ENCODE results near the gene ARIH1. TPM values are rescaled to one million over a fixed set of nuclear protein-coding genes. Genes with fewer than 3 reads are reported as not detected.

ARIH1 gene
- total and polyA plus RNA-seq, 2 donors (not counting 1 experiment from before 2014, with no cell fraction given) = 27.9 to 199 TPM

DNA sequence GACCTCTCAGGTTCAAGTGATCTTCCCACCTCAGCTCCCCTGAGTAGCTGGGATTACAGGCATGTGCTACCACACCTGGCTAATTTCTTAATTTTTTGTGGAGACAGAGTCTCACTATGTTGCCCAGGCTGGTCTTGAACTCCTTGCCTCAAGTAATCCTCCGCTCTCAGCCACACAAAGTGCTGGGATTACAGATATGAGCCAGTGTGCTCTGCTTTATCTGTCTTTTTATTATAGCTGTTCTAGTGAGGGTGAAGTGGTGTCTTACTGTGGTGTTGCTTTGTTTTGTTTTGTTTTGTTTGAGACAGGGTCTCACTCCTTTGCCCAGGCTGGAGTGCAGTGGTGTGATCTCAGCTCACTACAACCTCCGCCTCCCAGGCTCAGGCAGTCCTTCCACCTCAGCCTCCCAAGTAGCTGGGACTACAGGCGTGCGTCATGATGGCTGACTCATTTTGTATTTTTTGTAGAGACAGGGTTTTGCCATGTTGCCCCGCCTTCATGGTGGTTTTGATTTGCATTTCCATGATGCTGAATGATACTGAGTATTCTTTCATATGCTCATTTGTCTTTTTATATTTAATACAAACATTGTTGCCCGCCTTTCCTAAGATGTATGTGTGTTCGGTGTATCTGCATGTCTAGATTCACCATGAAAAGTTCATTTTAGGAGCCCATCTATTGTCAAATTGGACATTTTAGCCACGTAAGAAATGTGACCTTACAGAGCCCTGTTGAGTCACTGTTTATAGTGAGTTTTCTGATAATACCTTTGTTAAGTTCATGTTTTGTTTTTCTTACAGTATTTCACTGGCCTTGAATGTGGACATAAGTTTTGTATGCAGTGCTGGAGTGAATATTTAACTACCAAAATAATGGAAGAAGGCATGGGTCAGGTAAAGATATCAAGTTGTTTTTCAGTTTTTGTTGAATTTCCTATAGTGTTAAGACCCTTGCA lies 80.6 kb downstream of the ARIH1 start:
- Histone ChIP-seq H3K4me2 (replicated peaks; ENCODE audit: low read depth, low read length, poor library complexity, severe bottlenecking) (no peak overlapping the region), H3K4me3 (ENCODE audit: control extremely low read depth in 1 of 5, extremely low read depth in 1 of 5, insufficient read depth in 1 of 5, low read depth in 2 of 5, low read length in 4 of 5) (no peak overlapping the region), H3K79me2 (ENCODE audit: control insufficient read depth, insufficient read depth, low read length) (peaks cover 18% of the 10 kb centered on the region), H3K36me3 (replicated peaks in 1 of 2; ENCODE audit: control extremely low read depth in 1 of 2, control insufficient read depth in 1 of 2, extremely low read depth in 1 of 2, insufficient read depth in 2 of 2, low read length in 1 of 2) (peaks cover 5 to 16% of the 10 kb centered on the region in 2 experiments), H3K9ac (ENCODE audit: low read length) (no peak overlapping the region), H3K4me1 (ENCODE audit: control insufficient read depth in 2 of 2, insufficient read depth in 2 of 2, low read length in 2 of 2) (no peaks in the 10 kb centered on the region), H3K27me3 (replicated peaks in 1 of 4; ENCODE audit: control extremely low read depth in 1 of 4, control insufficient read depth in 3 of 4, insufficient read depth in 4 of 4, low read length in 3 of 4) (no peaks in the 10 kb centered on the region), H2AFZ (ENCODE audit: insufficient read depth, low read depth, low read length, poor library complexity, severe bottlenecking) (no peak overlapping the region), H3K27ac (ENCODE audit: low read length in 2 of 2) (no peak overlapping the region), H3K9me3 (ENCODE audit: control extremely low read depth in 1 of 3, control insufficient read depth in 2 of 3, insufficient read depth in 1 of 3, low read length in 2 of 3) (no peaks in the 10 kb centered on the region), H4K20me1 (ENCODE audit: control insufficient read depth, insufficient read depth, low read length, poor library complexity, severe bottlenecking) (peaks cover 14% of the 10 kb centered on the region)
- DNase-seq = no peak
- no peak overlapping the region for H3K27ac Mint-ChIP-seq
- H3K4me1 Mint-ChIP-seq = peaks cover 5% of the 10 kb centered on the region
- WGBS (ENCODE audit: insufficient coverage) = 100% methylated on average over 1 of the region's 8 CpGs
- intact Hi-C loops (cut with micrococcal nuclease) = no loop called here
- no peaks in the 10 kb centered on the region for H3K9me3 Mint-ChIP-seq (ENCODE audit: insufficient read depth)
- no peaks in the 10 kb centered on the region for H3K27me3 Mint-ChIP-seq
- ATAC-seq (ENCODE audit: low read depth) = no peak
- no peak overlapping the region for H3K4me3 Mint-ChIP-seq
- TF ChIP-seq EZH2 (IDR thresholded peaks at IDR 0.05; ENCODE audit: borderline replicate concordance, insufficient read depth, low read depth, low read length, poor library complexity, severe bottlenecking) = no peak
- TF ChIP-seq, protein P1, sequence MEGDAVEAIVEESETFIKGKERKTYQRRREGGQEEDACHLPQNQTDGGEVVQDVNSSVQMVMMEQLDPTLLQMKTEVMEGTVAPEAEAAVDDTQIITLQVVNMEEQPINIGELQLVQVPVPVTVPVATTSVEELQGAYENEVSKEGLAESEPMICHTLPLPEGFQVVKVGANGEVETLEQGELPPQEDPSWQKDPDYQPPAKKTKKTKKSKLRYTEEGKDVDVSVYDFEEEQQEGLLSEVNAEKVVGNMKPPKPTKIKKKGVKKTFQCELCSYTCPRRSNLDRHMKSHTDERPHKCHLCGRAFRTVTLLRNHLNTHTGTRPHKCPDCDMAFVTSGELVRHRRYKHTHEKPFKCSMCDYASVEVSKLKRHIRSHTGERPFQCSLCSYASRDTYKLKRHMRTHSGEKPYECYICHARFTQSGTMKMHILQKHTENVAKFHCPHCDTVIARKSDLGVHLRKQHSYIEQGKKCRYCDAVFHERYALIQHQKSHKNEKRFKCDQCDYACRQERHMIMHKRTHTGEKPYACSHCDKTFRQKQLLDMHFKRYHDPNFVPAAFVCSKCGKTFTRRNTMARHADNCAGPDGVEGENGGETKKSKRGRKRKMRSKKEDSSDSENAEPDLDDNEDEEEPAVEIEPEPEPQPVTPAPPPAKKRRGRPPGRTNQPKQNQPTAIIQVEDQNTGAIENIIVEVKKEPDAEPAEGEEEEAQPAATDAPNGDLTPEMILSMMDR (IDR thresholded peaks at IDR 0.05) = no peak
- CTCF ChIA-PET = no interaction called here
- POLR2A ChIA-PET = no interaction called here

GRCh38 chr15:72559781-72560180 lies 85.7 kb downstream of the ARIH1 start:
- no peak overlapping the region for H2AFZ ChIP-seq (ENCODE audit: insufficient read depth, low read depth, low read length, poor library complexity, severe bottlenecking)
- Mint-ChIP-seq H3K27ac (no peak overlapping the region), H3K27me3 (no peaks in the 10 kb centered on the region), H3K4me3 (no peak overlapping the region), H3K9me3 (ENCODE audit: insufficient read depth) (no peaks in the 10 kb centered on the region), H3K4me1 (peaks cover 4% of the 10 kb centered on the region)
- H3K27ac ChIP-seq (ENCODE audit: low read length in 2 of 2) = no peak overlapping the region
- POLR2A ChIA-PET = no interaction called here
- intact Hi-C loops (cut with micrococcal nuclease) = no loop called here
- TF ChIP-seq EZH2 (IDR thresholded peaks at IDR 0.05; ENCODE audit: borderline replicate concordance, insufficient read depth, low read depth, low read length, poor library complexity, severe bottlenecking) = no peak
- TF ChIP-seq, protein P1 (IDR thresholded peaks at IDR 0.05) = no peak
- H3K9me3 ChIP-seq (ENCODE audit: control extremely low read depth in 1 of 3, control insufficient read depth in 2 of 3, insufficient read depth in 1 of 3, low read length in 2 of 3) = no peaks in the 10 kb centered on the region
- no peaks in the 10 kb centered on the region for H3K27me3 ChIP-seq (replicated peaks in 1 of 4; ENCODE audit: control extremely low read depth in 1 of 4, control insufficient read depth in 3 of 4, insufficient read depth in 4 of 4, low read length in 3 of 4)
- WGBS (ENCODE audit: insufficient coverage) = no CpG with 5 or more reads among the region's 3 CpGs
- ATAC-seq (ENCODE audit: low read depth) = no peak
- no peak overlapping the region for H3K9ac ChIP-seq (ENCODE audit: low read length)
- no peaks in the 10 kb centered on the region for H3K4me1 ChIP-seq (ENCODE audit: control insufficient read depth in 2 of 2, insufficient read depth in 2 of 2, low read length in 2 of 2)
- CTCF ChIA-PET = no interaction called here
- peaks cover 17% of the 10 kb centered on the region for H3K79me2 ChIP-seq (ENCODE audit: control insufficient read depth, insufficient read depth, low read length)
- peaks cover 19% of the 10 kb centered on the region for H4K20me1 ChIP-seq (ENCODE audit: control insufficient read depth, insufficient read depth, low read length, poor library complexity, severe bottlenecking)
- DNase-seq = no peak
- H3K36me3 ChIP-seq (replicated peaks in 1 of 2; ENCODE audit: control extremely low read depth in 1 of 2, control insufficient read depth in 1 of 2, extremely low read depth in 1 of 2, insufficient read depth in 2 of 2, low read length in 1 of 2) = peaks cover 5 to 47% of the 10 kb centered on the region in 2 experiments
- no peak overlapping the region for H3K4me2 ChIP-seq (replicated peaks; ENCODE audit: low read depth, low read length, poor library complexity, severe bottlenecking)
- no peak overlapping the region for H3K4me3 ChIP-seq (ENCODE audit: control extremely low read depth in 1 of 5, extremely low read depth in 1 of 5, insufficient read depth in 1 of 5, low read depth in 2 of 5, low read length in 4 of 5)

All from B cell (primary cell).